ENCODE results near the gene GAL3ST1.
"Not testable (repeated sequence)": the region's sequence is repeated elsewhere in the genome, so short reads cannot be mapped to it uniquely, and the experiment has no call there.

The GAL3ST1 gene

GRCh38 chr22:30562366-30562765, 12.1 kb downstream of the GAL3ST1 start:
- no peak for DNase-seq

GRCh38 chr22:30561402-30562189, 12.9 kb downstream of the GAL3ST1 start:
- no peak for DNase-seq

- DNase-seq, result not testable (repeated sequence)
These were observed 13.7 kb downstream of the GAL3ST1 start for GRCh38 chr22:30560643-30561202.

- DNase-seq, result no peak
These were observed 14.6 kb downstream of the GAL3ST1 start for GRCh38 chr22:30559889-30560288.

GRCh38 chr22:30557243-30557642, 17.2 kb downstream of the GAL3ST1 start:
- no peak for DNase-seq

- no peak for DNase-seq
These were observed 18.1 kb downstream of the GAL3ST1 start for GRCh38 chr22:30556388-30556787.

GRCh38 chr22:30555282-30556210, 18.9 kb downstream of the GAL3ST1 start:
- no peak for DNase-seq

GRCh38 chr22:30553971-30554370, 20.5 kb downstream of the GAL3ST1 start:
- no peak for DNase-seq

- no peak for DNase-seq
These were observed 21.7 kb downstream of the GAL3ST1 start for GRCh38 chr22:30552719-30553118.

- DNase-seq, result not testable (repeated sequence)
These were observed 22.7 kb downstream of the GAL3ST1 start for GRCh38 chr22:30551813-30552212.

- DNase-seq, result no peak
These were observed 27.3 kb downstream of the GAL3ST1 start for GRCh38 chr22:30547188-30547587.

GRCh38 chr22:30546616-30547015, 27.8 kb downstream of the GAL3ST1 start, which contains the start of gene SEC14L6:
SEC14L6 (minus strand) TSS chr22:30546741; CDS start chr22:30546682, 59 bp downstream.
- no peak for DNase-seq

- DNase-seq, result no peak
These were observed 31.7 kb downstream of the GAL3ST1 start for GRCh38 chr22:30542811-30543188.

- DNase-seq, result no peak
These were observed 32.3 kb downstream of the GAL3ST1 start for GRCh38 chr22:30541961-30542810.

GRCh38 chr22:30541511-30541910, 33.0 kb downstream of the GAL3ST1 start:
- not testable (repeated sequence) for DNase-seq

GRCh38 chr22:30539368-30539767, 35.1 kb downstream of the GAL3ST1 start:
- no peak for DNase-seq

- no peak for DNase-seq
These were observed 36.2 kb downstream of the GAL3ST1 start for GRCh38 chr22:30538280-30538679.

GRCh38 chr22:30537083-30537731, 37.3 kb downstream of the GAL3ST1 start:
- DNase-seq, result no peak

GRCh38 chr22:30535182-30535581, 39.3 kb downstream of the GAL3ST1 start:
- DNase-seq, result no peak

GRCh38 chr22:30531651-30532608, 42.5 kb downstream of the GAL3ST1 start:
- DNase-seq, result no peak

- DNase-seq, result no peak
These were observed 47.8 kb downstream of the GAL3ST1 start for GRCh38 chr22:30526656-30527055.
